K562 (cell line): ENCODE measurements around the gene KCNJ12.
"Not testable (repeated sequence)": the region's sequence is repeated elsewhere in the genome, so short reads cannot be mapped to it uniquely, and the experiment has no call there.

ENCODE experiments used
- CBFB ChIP-seq: sonication (generic); formaldehyde crosslinking; IDR thresholded peaks from 2 replicates; pipeline ENCODE4 v1.4.0; 2020; ENCODE audit warnings: mild to moderate bottlenecking, missing genetic modification reagents
- CBX5 ChIP-seq: IDR thresholded peaks from 2 replicates; pipeline ENCODE4 v1.6.1; 2014; ENCODE audit warnings: low read depth, borderline replicate concordance
- CTCF ChIP-seq, 3 experiments: IDR thresholded peaks in 2 of 3; conservative IDR thresholded peaks in 1 of 3; 2 replicates each; pipeline ENCODE4 v1.5.1; 2011 to 2012; ENCODE audit warnings: low read length in 3 of 3, mild to moderate bottlenecking in 3 of 3, control low read depth in 2 of 3, improper control_type of control experiment in 1 of 3, inconsistent platforms in 1 of 3, low read depth in 1 of 3, mixed read lengths in 1 of 3, moderate library complexity in 1 of 3; ENCODE audit not compliant: insufficient read depth in 2 of 3
- DDX20 ChIP-seq: fragments of 450-650 bp; IDR thresholded peaks from 2 replicates; pipeline ENCODE4 v1.6.1; 2016; ENCODE audit warnings: missing genetic modification characterization, low read depth, mild to moderate bottlenecking, missing compliant biosample characterization, moderate library complexity
- E2F5 ChIP-seq: sonication (generic); formaldehyde crosslinking; IDR thresholded peaks from 2 replicates; pipeline ENCODE4 v1.8.0; 2022; ENCODE audit warnings: mild to moderate bottlenecking, missing genetic modification reagents
- MAFK ChIP-seq: IDR thresholded peaks from 2 replicates; pipeline ENCODE4 v1.6.1; 2011; ENCODE audit warnings: low read length, improper control_type of control experiment
- MEF2A ChIP-seq: IDR thresholded peaks from 2 replicates; pipeline ENCODE4 v1.6.1; 2011; ENCODE audit warnings: low read depth, mild to moderate bottlenecking, low read length, moderate library complexity; ENCODE audit not compliant: control insufficient read depth
- NR3C1 ChIP-seq: sonication (generic); formaldehyde crosslinking; IDR thresholded peaks from 2 replicates; pipeline ENCODE4 v1.8.1; 2022; ENCODE audit warnings: missing genetic modification reagents
- PBX2 ChIP-seq, 2 experiments: IDR thresholded peaks in 1 of 2; conservative IDR thresholded peaks in 1 of 2; 2 replicates each; pipeline ENCODE4 v1.6.1; 2016; ENCODE audit warnings: low read depth in 2 of 2, mild to moderate bottlenecking in 1 of 2, missing compliant biosample characterization in 1 of 2, missing genetic modification characterization in 1 of 2, moderate library complexity in 1 of 2
- RCOR1 ChIP-seq, 2 experiments: IDR thresholded peaks; 2 replicates each; pipeline ENCODE4 v1.6.1; 2012; ENCODE audit warnings: low read depth in 2 of 2, low read length in 2 of 2, borderline replicate concordance in 1 of 2, improper control_type of control experiment in 1 of 2
- SRSF7 ChIP-seq: fragments of 200-400 bp; formaldehyde crosslinking; optimal IDR thresholded peaks from 2 replicates; pipeline ENCODE3; 2017; ENCODE audit warnings: mild to moderate bottlenecking, low read depth, low read length
- ZNF217 ChIP-seq: sonication (generic); formaldehyde crosslinking; IDR thresholded peaks from 2 replicates; pipeline ENCODE4 v1.8.0; 2022; ENCODE audit warnings: mild to moderate bottlenecking, missing genetic modification reagents

DNA sequence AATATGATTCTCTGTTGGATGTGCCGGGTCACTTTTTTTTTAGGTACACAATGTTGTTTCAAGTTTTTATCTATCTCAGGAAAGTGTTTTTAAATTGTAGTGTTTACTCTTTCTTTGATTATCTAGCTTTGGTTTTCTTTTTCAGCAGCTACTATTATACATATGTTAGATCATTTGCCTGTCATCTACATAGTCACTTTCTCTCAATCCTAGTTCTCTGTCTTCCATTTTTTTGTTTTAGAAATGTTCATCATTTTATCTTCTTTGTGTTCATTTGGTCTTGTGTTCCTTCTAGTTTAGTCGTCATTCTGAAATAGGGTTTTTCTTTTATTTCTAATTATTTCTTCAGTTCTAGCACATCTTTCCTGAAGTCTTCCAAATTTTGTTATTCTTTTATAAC is 47.4 kb upstream of the KCNJ12 start:
- TF ChIP-seq MEF2A; RCOR1 (IDR thresholded peaks at IDR 0.05; ENCODE audit: borderline replicate concordance in 1 of 2, low read depth in 2 of 2, low read length in 2 of 2); ZNF217 (CRISPR knock-in tag); NR3C1 (CRISPR knock-in tag); CTCF (IDR thresholded peaks at IDR 0.05 in 2 of 3, conservative IDR thresholded peaks at IDR 0.05 in 1 of 3; ENCODE audit: insufficient read depth in 2 of 3, low read depth in 1 of 3, low read length in 3 of 3); E2F5 (CRISPR knock-in tag); CBFB; DDX20; SRSF7; CBX5; PBX2 (CRISPR knock-in tag; IDR thresholded peaks at IDR 0.05; ENCODE audit: low read depth); PBX2 (tag; conservative IDR thresholded peaks at IDR 0.05; ENCODE audit: low read depth); MAFK: not testable (repeated sequence)
